HG03280 (cell line): ENCODE results near the gene MAPKBP1.
"Not testable (repeated sequence)": the region's sequence is repeated elsewhere in the genome, so short reads cannot be mapped to it uniquely, and the experiment has no call there.

ENCODE experiments used
- ATAC-seq: cut with Tn5 transposase; IDR thresholded peaks from one replicate; pipeline ENCODE4 v1.9.1; 2021; ENCODE audit warnings: mild to moderate bottlenecking, moderate library complexity; ENCODE audit not compliant: unreplicated experiment

The MAPKBP1 gene

DNA sequence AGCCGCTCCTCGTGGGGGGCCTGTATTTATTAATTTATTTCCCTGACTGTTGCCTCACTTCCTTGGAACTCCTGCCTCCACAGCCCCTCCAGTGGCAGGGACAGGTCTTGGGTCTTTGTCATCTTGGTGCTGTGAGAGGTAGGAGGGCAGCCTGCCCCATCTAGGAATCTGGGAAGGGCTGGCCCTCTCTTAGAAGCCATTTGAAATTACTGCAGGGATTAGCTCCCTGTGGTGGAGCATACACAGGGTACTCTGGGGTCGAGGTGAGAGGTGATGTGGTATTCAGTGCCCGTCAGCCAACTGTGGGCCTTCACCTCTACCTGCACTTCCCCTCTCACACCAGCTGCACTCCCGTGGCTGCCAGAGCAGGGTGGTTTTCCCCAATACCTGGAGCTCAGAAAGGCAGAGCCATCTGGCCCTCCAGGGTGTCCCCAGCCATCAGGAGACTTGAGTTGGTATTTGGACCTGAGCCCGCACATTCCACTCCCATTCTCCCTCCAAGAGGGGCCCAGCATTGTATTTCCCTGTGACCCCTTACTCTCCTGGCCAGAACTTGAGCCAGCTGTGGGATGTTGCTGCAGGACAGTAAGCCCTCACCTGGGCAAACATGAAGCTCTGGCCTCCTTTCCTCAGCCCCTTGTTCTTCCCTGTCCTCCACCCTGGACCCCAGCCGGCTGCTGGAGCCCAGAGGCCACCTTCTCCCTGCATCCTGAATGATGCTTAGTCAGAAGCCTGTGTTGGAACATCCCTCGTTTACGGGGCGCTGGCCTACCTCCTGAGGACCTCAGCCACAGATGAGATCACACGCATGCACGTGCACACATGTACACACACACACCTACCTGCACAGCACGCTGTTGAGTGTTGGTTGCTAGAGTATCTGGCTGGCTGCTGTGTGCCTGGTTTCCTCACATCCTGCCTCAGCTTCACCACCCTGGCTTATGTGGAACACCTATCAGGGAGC is 51.6 kb downstream of the MAPKBP1 start:
- ATAC-seq: no peak

DNA sequence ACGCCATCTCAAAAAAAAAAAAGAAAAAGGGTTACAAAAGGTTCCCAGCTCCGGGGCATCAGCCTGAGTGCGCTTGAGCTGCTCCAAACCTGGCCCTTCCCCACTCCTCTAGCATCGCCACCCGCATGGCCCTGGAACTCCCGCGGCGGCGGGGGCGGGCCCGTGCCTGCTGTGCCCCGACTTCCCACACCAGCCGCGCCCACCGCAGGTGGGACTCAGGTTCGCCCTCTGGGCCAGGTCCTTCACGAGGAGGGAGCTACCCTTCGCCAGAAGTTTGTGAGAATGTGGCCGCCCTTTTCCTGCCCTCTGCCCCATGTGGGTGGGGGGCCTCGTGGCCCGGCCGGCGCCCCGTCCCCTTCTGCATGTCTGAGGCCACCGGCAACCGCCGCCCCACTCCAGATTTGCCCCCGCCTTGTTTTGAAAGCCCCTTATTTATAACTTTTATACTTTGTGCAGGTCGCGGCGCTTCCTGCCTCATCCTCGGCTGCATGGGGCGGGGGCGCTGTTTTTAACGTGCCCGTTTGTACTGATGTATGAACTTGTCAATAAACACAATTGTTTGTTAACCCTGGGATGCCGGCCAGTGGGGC is 53.1 kb downstream of the MAPKBP1 start:
- no peak for ATAC-seq

DNA sequence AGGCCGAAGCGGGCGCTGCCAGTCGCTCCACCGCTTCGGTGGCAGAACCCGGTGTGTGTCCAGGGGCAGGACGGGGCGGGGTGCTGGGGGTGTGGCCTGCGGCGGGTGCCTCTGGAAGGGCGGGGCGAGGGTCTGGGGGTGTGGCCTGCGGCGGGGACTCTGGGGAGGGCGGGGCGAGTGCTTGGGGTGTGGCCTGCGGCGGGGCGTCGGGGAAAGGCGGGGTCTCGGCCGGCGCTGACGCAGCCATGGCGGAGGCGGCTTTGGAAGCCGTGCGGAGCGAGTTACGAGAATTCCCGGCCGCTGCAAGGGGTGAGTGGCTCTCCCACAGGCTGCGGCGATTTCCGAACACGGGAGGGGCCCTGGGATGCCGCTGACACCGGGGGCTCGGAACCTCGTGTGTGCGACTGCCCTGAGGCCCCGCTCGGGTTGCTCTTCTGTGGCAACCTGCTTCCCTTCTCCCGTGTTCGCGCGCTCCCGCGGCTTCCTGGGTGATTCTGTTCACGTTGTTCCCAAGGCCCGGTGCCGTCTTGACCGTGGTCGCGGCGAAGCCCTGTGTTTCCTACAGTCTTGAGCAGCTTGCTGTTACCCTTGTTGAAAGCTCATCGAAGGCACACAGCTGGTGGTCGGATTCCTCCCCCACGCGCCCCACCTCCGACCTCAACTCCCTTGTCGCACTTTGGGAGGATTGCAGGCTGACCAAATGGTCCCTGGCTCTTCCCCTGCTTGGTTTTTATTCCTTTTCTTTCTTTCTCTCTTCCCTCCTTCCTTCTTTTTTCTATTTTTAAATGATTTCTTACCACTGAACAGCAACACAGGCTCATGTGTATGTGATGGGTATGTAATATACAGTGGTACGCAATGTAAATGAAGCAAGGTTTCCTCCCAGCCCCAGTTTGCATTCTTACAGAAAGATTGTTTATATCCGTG is 53.9 kb downstream of the MAPKBP1 start, which contains the start of gene JMJD7:
TSS of gene JMJD7 (plus strand) at position 213 of the 927 bp plus-strand sequence. CDS start at position 246, 33 bp downstream.
- peak; percentile 71 for ATAC-seq

DNA sequence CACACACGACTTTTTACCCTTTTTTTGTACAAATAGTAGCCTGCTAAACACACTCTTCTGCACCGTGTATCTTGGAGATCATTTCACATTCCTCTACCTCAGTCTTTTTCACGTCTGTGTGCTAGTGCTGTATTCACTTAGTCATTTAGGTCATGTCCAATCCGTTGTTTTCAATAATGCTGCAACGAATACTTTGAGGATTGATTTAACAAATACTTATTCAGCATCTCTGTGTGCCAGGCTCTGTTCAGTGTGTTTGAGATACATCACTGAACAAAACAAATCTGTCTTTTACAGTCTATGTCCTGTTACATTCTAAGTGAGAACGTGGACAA is 54.5 kb downstream of the MAPKBP1 start:
- no peak for ATAC-seq

DNA sequence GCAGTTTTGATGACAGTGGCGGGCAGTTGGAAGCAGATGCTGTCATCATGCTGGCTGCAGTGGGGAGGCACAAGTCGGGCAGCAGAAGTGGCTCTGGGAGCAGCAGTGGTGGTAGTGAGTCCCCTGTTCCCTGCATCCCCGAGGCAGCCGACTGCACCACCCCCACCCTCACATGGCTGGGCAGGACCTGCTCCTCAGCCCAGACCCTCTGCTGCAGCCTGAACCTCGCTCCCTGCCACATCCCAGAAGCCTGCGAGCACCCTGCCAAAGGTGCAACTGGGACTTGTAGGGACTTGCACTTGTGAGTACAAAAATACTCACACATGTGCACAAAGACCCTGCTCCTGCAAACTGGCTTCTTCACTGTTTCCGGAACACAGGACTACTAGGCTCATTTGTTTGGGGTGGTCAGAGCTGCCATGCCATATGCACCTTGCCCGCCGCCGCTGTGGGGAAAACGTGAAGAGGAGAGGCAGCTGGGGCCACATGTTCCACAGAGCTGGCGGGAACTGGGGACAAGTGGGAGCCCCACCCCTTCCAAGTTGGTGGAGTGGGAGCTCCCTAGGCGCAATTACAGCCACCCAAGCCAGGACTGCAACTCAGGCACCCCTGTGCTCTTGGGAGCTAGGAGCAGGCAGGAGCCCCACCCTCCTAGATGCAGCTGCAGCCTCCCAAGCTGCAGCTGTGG is 55.8 kb downstream of the MAPKBP1 start:
- ATAC-seq: no peak

DNA sequence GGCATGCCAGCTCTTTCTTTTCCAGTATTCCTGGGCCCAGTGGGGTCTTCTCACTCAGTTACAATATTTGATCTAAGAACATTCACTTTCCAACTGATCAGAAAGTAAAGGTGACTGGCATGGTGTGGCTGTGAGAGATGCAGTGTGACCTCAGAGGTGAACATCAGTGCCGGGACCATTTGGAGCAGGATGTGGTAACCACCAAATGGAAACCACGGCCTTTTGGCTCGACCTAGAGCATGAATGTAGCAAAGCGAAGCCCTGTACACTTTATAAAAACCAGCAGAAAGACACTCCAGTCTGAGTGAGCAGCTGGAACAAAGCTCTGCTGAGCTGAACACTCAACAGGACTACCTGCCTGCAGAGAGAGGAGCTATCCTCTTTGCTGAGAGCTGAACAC is 57.0 kb downstream of the MAPKBP1 start:
- not testable (repeated sequence) for ATAC-seq

DNA sequence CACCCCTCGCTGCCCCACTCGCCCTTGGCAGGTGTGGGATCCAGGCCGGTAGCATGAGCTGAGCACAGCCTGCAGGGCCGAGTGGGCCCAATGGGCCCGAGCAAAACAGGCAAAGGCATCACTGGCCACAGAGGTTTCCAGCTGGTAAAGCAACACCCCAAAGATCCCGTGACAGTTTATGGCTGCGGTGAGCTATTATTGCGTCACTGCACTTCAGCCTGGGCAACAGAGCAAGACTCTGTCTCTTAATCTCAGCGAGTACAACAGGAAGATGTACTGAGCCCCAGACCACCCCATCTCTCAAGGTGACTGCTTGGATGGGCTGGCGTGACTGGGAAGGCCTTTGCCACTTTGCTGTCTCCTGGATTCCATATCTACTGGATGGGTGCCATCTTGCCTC is 57.9 kb downstream of the MAPKBP1 start:
- ATAC-seq: no peak

DNA sequence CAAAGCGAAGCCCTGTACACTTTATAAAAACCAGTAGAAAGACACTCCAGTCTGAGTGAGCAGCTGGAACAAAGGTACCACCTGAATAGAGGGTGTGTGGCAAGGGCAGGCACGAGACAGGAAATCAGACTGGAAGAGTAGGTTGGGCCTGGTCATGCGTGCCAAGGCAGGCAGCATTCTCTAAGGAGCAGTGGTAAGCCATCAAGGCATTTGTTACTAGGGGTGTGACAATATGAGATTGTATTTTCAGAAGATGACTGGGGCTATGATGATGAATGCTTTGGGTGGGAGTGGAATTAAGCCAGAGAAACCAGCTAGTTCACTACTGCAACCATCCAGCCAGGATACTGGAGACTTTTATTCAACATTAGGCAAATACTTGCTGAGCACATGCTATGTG is 58.6 kb downstream of the MAPKBP1 start:
- no peak for ATAC-seq

DNA sequence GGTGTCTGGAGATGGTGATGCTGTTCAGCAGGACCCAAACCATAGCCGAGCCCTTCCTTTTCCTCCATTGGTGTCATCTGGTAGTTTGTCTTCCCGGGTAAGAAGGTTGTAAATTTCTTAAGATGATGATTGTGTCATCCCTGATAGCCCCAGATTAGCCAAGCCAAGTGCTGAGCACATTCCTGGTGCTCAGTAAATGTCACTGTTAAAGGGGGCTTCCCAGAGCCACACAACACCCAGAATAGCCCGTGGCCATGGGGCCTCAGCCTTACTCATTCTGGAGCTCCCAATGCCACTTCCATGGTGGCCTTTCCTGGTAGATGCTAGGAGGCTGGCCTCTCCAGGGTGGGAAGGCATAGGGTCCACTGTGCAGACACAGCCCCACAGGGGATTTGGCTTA is 59.8 kb downstream of the MAPKBP1 start:
- no peak for ATAC-seq

DNA sequence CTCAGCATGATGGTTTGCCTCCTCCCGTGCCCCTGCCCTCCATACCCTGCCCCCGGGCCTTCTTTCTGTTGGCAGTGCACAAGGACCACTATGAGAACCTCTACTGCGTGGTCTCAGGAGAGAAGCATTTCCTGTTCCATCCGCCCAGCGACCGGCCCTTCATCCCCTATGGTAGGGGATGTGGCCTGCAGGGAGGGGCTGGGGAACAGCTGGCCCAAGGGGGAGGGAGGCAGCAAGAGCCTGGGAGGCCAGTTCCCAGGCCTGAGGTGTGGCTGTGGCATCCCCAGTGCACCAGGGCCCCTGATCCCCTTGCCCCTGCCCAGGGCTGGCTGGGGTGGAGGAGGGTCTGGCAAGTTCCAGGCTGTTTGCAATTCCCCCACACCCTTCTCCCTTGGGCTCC is 61.8 kb downstream of the MAPKBP1 start:
- ATAC-seq: no peak

DNA sequence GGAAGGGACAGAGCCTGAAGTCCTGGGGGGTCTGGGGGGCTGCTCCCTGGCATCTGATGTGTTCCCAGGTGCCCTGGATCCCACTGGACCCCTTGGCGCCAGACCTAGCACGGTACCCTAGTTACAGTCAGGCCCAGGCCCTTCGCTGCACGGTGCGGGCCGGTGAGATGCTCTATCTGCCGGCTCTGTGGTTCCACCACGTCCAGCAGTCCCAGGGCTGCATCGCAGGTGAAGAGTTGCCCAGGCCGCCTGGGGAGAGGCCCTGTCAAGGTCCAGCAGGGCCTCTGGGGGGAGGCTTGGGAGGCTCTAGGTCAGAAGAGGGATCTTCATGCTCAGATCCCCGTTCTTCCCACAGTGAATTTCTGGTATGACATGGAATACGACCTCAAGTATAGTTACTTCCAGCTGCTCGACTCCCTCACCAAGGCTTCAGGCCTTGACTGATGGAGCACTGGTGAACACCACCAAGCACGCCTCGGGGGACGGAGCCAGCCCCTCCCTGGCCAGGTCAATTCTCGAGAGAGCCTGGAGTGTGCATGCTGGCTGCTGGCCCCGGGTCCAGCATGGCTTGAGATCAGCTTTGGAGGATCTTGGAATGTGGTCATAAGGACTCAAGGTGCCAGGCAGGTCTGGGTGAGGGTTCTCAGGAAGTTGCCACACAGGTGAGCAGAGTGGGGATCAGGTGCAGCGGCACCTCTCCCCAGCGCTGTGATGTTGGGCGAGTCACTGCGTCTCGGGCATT is 62.6 kb downstream of the MAPKBP1 start:
- ATAC-seq: no peak

DNA sequence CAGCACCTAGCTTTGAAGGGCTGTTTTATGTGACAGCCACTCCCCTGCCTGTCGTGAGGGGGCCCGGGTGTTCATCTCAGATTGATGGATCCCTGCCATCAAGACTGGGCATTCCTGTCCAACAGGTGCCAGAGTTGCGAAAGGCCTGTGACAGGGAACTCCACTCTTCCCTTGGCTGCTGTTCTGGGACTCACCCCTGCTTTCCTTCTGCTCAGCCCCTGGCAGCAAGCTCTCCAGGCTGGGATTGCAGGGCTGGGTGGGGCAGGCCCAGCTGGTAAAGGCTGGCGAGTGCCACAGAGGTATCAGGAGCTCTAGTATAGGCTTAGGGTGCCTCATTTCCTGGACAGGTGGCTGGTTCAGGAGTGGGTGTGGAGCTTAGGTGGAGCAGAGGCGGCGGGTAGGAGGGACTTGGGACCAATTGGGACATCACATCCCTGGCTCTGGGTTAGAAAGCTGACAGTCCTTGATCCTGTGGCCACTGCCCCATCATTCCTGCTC is 64.2 kb downstream of the MAPKBP1 start, which contains the start of gene PLA2G4B:
TSS of gene PLA2G4B (plus strand) at position 448 of the 498 bp plus-strand sequence. CDS start 67 bp downstream, outside the sequence.
- no peak for ATAC-seq

DNA sequence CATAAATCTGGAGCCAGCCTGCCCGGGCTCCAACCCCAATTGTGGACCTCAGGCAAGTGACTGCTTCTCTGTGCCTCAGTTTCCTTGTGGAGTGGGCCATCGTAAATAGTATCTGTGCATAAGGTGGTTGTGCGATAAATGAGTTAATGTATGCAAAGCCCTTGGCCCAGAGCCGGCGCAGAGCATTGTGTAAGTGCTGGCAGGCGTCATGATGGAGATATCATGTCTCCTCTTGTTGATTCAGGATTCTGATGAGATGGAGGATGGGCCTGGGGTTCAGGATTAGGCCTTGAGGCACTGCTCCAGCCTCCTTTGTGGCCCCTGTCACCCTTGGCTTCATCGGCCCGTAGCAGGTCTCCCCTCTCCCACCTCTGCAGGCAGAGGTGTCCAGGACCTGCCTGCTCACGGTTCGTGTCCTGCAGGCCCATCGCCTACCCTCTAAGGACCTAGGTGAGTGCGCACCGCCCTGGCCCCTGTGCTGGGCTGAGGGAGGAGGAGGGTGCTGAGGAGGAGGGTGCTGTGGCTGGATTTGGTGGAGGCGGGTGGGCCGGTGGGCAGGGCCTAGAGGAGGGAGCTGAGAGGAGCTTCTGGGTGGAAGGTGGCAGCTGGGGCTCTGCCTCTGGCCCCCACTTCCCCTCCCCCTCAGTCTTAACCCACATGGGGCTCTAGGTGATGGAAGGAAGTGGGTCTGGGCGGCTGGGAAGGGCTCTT is 65.7 kb downstream of the MAPKBP1 start:
- no peak for ATAC-seq

DNA sequence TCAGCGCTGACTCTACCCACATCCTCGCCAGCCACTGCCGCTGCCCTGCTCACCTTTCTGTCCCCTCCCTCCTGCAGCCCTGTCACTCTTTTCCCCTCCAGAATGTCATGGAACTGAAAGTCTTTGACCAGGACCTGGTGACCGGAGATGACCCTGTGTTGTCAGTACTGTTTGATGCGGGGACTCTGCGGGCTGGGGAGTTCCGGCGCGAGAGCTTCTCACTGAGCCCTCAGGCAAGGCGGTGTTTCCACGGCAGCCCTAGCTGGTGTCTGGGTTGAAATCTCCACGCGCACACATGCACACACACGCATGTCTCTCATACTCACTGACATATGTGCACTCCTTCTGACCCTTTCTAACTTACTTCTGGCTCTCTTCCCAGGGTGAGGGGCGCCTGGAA is 66.4 kb downstream of the MAPKBP1 start:
- no peak for ATAC-seq

DNA sequence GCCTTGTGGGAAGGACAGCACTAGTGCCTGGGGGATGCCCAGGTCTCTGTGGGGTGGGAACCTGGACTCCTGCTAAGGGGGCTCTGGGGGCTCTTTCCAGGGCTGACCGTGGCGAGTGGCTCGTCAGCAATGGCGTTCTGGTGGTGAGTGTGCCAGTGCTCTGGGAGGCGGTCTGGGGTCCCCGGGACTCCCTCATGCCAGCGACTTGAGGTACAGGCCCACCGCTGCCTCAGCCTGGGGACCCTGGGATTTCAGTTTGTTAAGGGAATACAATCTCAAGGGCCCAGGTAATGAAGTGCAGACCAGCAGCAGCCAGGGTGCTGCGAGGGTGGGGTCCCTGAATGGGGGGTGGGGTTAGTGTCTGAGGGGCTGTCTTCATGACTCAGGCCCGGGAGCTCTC is 66.8 kb downstream of the MAPKBP1 start:
- ATAC-seq: no peak

DNA sequence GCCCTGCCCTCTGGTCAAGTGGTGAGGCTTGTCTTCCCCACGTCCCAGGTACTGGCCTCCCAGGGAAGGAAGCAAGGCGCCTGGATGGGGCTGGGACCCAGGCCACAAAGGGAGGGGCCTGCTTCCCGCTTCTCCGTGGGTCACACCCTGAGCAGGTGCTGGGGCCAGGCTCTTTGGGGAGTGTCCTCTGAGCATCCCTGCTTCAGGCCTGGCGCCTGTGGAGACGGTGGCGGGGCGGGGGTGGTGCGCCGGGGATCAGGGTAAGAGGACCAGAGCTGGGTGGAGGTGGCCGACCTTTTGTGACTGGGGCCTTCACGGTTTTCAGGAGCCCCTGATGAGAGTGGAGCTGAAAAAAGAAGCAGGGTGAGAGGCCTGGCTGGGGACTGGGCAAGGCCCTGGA is 67.9 kb downstream of the MAPKBP1 start:
- ATAC-seq: no peak

DNA sequence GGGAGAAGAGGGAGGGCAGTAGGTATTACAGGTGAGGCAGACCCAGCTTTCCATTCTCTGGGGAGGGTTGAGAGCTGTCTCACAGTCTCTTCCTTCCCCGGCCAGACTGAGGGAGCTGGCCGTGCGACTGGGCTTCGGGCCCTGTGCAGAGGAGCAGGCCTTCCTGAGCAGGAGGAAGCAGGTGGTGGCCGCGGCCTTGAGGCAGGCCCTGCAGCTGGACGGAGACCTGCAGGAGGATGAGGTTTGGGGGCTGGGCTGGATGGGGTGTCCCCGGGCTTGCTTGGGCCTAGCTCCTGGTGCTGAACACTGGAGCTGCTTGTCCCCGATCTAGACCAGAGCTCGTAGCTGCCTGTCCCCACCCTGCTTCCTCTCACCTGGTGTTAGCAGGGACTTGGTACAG is 69.3 kb downstream of the MAPKBP1 start:
- ATAC-seq: no peak

DNA sequence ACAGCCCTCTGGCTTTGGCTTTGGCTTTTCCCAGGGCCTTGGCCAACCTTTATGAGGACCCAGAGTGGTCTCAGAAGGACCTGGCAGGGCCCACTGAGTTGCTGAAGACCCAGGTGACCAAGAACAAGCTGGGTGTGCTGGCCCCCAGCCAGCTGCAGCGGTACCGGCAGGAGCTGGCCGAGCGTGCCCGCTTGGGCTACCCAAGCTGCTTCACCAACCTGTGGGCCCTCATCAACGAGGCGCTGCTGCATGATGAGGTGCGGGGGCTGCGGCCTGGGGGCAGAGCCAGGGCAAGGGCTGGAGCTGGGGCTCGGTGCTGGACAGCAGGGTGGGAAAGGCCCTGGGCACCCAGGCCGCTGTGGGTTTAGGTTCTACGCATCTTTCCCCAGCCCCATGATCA is 70.5 kb downstream of the MAPKBP1 start:
- ATAC-seq: no peak

DNA sequence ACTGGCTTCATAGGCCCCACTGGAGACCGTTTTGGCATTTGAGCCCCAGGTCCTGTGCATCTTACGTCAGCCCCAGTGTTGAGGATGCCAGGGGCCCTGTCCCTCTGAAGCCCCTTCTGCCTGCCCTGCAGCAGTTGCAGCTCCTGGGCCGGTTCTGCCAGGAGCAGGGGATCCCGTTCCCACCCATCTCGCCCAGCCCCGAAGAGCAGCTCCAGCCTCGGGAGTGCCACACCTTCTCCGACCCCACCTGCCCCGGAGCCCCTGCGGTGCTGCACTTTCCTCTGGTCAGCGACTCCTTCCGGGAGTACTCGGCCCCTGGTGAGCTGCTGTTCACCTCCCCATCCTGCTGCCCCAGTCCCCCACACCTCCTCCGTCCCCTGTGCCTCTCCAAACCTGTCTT is 72.9 kb downstream of the MAPKBP1 start:
- ATAC-seq: no peak
